ENCODE data around the gene PRPF6. TPM values are rescaled to one million over a fixed set of nuclear protein-coding genes. Genes with fewer than 3 reads are reported as not detected.

The PRPF6 gene
- total RNA-seq, 4 donors from 2014 or later: 44.3 to 80.3 (median 57.2) TPM

DNA sequence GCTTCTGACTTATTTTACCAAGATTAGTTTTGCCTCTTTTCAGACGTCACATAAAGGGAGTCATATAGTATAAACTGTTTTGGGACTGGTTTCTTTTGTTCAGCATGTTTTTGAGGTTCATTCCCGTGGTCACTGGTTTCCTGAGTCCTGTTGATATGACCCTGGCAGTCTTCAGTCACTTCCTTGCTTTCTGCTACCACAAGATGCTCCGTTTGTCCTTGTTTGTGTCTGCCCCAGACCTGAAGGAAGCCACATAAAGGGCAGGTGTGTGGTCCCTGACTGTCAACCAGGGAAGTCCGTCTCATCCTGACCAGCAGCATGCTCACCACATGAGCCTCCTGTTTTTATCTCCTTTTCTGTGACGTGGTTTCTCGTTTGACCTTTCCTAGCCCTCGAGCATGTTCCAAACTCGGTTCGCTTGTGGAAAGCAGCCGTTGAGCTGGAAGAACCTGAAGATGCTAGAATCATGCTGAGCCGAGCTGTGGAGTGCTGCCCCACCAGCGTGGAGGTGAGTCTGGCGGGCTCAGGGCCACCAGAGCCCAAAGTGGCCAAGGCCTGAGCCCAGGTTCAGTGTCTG, 29.0 kb downstream of the PRPF6 start:
- TF ChIP-seq, protein P1, sequence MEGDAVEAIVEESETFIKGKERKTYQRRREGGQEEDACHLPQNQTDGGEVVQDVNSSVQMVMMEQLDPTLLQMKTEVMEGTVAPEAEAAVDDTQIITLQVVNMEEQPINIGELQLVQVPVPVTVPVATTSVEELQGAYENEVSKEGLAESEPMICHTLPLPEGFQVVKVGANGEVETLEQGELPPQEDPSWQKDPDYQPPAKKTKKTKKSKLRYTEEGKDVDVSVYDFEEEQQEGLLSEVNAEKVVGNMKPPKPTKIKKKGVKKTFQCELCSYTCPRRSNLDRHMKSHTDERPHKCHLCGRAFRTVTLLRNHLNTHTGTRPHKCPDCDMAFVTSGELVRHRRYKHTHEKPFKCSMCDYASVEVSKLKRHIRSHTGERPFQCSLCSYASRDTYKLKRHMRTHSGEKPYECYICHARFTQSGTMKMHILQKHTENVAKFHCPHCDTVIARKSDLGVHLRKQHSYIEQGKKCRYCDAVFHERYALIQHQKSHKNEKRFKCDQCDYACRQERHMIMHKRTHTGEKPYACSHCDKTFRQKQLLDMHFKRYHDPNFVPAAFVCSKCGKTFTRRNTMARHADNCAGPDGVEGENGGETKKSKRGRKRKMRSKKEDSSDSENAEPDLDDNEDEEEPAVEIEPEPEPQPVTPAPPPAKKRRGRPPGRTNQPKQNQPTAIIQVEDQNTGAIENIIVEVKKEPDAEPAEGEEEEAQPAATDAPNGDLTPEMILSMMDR (IDR thresholded peaks at IDR 0.05; ENCODE audit: low read depth): no peak

DNA sequence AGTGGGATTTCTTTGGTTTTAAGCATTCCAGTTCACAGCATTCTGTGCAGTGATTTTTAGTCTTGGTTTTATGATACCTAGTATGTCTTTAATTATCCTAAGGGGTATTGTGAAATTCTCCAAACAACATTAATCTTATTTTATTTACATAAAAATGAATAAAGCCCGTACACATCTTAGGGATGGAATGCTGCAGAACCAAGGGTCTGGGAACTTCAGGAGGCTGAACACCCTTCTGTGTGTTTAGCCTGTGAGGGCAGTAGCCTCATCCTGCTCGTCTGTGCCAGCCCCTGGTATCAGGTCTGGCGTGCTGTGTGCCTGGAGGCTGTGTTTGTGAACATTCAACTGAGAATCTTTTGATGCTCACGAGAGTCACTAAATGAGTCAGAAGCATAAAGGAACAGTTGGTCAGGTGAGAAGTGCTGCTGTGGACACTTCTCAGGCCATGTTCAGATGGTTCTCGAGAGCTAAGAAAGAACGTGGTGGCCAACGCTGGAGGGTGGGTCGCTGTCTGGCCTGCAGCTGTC, 29.8 kb downstream of the PRPF6 start:
- TF ChIP-seq, protein P1 (IDR thresholded peaks at IDR 0.05; ENCODE audit: low read depth): no peak

DNA sequence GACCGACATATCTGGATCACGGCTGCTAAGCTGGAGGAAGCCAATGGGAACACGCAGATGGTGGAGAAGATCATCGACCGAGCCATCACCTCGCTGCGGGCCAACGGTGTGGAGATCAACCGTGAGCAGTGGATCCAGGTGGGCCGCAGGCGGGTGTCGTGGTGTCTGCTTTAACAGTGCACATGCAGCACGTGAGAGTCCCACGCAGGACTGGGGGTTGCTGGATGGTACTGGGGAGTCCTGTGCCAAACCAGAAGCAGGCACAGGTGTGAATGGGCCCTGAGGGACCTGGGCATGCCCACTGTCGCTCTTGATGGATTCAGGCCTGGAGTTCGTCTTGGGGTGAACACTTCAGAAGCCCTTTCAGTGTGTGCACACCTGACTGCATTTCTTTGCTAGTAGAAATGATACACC, 30.4 kb downstream of the PRPF6 start:
- TF ChIP-seq, protein P1 (IDR thresholded peaks at IDR 0.05; ENCODE audit: low read depth): no peak

DNA sequence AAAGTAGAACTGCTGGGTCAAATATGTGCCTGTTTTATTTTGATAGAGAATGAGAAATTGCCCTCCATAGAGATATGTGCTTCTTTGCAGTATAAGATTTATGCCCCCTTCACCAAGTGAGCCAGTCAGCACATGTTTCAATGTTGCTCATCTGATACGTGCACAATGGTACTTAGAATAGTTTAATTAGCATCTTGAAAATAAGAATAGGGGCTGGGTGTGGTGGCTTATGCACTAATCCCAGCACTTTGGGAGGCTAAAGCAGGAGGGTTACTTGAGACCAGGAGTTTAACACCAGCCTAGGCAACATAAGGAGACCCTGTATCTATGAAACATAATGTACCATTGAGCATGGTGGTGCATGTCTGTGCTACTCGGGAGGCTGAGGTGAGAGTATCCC, 34.7 kb downstream of the PRPF6 start:
- TF ChIP-seq, protein P1 (IDR thresholded peaks at IDR 0.05; ENCODE audit: low read depth): no peak

DNA sequence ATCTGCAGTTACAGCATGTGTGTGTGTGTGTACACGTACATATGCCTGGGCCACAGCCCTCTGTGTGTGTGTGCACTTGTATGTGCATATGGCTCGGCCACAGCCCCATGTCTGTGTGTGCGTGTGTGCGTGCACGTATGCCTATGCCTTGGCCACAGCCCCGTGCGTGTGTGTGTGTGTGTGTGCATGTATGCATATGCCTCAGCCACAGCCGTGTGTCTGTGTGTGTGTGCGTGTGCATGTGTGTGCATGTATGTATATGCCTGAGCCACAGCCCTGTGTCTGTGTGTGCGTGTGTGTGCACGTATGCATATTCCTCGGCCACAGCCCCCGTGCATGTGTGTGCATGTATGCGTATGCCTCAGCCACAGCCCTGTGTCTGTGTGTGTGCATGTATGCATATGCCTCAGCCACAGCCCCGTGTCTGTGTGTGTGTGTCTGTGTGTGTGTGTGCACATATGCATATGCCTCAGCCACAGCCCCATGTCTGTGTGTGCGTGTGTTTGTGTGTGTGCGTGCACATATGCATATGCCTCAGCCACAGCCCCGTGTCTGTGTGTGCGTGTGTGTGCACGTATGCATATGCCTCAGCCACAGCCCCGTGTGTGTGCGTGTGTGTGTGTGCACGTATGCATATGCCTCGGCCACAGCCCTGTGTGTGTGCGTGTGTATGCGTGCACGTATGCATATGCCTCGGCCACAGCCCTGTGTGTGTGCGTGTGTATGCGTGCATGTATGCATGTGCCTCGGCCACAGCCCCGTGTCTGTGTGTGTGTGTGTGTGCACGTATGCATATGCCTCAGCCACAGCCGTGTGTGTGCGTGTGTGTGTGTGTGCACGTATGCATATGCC, 40.4 kb downstream of the PRPF6 start:
- TF ChIP-seq, protein P1 (IDR thresholded peaks at IDR 0.05; ENCODE audit: low read depth): no peak

DNA sequence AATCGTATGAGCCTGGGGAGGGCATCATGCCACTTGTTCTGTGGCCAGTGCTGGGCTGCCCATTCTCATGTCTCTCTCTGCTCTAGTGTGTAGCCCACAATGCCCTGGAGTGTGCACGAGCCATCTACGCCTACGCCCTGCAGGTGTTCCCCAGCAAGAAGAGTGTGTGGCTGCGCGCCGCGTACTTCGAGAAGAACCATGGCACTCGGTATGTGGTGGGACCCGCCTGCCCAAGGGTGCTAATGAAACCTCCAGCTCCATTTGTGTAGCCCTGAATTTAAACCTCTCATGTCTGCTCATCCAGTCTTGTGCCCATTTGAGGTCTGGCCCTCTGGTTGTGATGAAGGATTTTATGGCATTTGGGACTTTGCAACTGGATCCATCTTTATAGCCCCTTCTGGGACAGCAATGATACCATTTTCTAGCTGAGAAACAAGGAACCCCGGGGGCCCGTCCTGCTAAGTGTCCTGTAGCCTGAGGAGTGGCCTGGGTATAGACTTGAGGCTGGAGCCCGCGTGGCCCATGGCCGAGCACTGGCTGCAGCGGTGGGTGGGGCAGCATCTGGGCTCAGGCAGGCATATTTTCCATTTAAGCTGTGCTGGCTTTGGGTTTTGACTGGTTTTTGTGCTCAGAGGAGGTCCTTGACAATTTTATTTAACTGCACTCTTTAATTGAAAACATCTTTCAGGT, 41.9 kb downstream of the PRPF6 start:
- TF ChIP-seq, protein P1 (IDR thresholded peaks at IDR 0.05; ENCODE audit: low read depth): no peak
